ENCODE data around the gene CDYL2.

Gene CDYL2

GRCh38 chr16:80554033-80554432 lies 250.4 kb downstream of the CDYL2 start:
- no peak for DNase-seq (ENCODE audit: insufficient read length)
- no peak for FAIRE-seq
- no peak for TF ChIP-seq POLR2A (IDR thresholded peaks at IDR 0.05; ENCODE audit: low read depth, low read length)
- TF ChIP-seq POLR2AphosphoS5 (IDR thresholded peaks at IDR 0.05; ENCODE audit: low read depth, low read length): no peak

- DNase-seq (ENCODE audit: insufficient read length) (no peak), FAIRE-seq (no peak)
Measured at GRCh38 chr16:80552277-80552676, 252.1 kb downstream of the CDYL2 start.

More at GRCh38 chr16:80552277-80552676, 252.1 kb downstream of the CDYL2 start:
- TF ChIP-seq TAF1 (IDR thresholded peaks at IDR 0.05; ENCODE audit: borderline replicate concordance, low read depth, low read length) (no peak), POLR2A (IDR thresholded peaks at IDR 0.05; ENCODE audit: low read depth, low read length) (no peak)
